Measurements from ENCODE around the gene WRNIP1. TPM values are rescaled to one million over a fixed set of nuclear protein-coding genes. Genes with fewer than 3 reads are reported as not detected.

The WRNIP1 gene
- total RNA-seq, 8 experiments from 2014 or later, result 37.7 to 61.2 (median 42.9) TPM

GRCh38 chr6:2784930-2785329, 19.7 kb downstream of the WRNIP1 start:
- no peak for ATAC-seq (replicated peaks in 6 of 8)
- Histone ChIP-seq H3K4me3 (no peak overlapping the region), H3K27ac (no peak overlapping the region), H3K4me1 (replicated peaks in 1 of 2) (peaks cover 0 to 4% of the 10 kb centered on the region in 2 donors)
- 83 to 100% (median 100%) methylated on average over 1 to 3 of the region's 7 CpGs; no CpG with 5 or more reads in 3 of the 10 experiments for WGBS, 10 experiments
- in situ Hi-C loops (cut with MboI; ENCODE audit: low pct_unique_long_range_greater_than_20kb in 2 of 9, low sequenced_read_pairs in 9 of 9, unreplicated experiment in 9 of 9), result no loop called here

GRCh38 chr6:2786269-2786668, 21.1 kb downstream of the WRNIP1 start:
- H3K4me3 ChIP-seq, result no peak overlapping the region
- H3K27ac ChIP-seq, result no peak overlapping the region
- in situ Hi-C loops (cut with MboI; ENCODE audit: low pct_unique_long_range_greater_than_20kb in 2 of 9, low sequenced_read_pairs in 9 of 9, unreplicated experiment in 9 of 9), result no loop called here
- WGBS, 10 experiments, result 43 to 100% (median 86%) methylated on average over 1 to 4 of the region's 4 CpGs; no CpG with 5 or more reads in 1 of the 10 experiments
- ATAC-seq (replicated peaks in 6 of 8), result no peak
- H3K4me1 ChIP-seq (replicated peaks in 1 of 2), result peaks cover 0 to 4% of the 10 kb centered on the region in 2 donors

GRCh38 chr6:2790588-2791449, 25.6 kb downstream of the WRNIP1 start:
- Histone ChIP-seq H3K4me3 (no peak overlapping the region), H3K27ac (no peak overlapping the region), H3K4me1 (replicated peaks in 1 of 2) (peaks cover 0 to 5% of the 10 kb centered on the region in 2 donors)
- ATAC-seq (replicated peaks in 6 of 8), result peak; percentile 70 to 90 (median 82)
- in situ Hi-C loops (cut with MboI; ENCODE audit: low pct_unique_long_range_greater_than_20kb in 2 of 9, low sequenced_read_pairs in 9 of 9, unreplicated experiment in 9 of 9), result no loop called here
- 13 to 76% (median 60%) methylated on average over 3 to 11 of the region's 11 CpGs for WGBS, 10 experiments

DNA sequence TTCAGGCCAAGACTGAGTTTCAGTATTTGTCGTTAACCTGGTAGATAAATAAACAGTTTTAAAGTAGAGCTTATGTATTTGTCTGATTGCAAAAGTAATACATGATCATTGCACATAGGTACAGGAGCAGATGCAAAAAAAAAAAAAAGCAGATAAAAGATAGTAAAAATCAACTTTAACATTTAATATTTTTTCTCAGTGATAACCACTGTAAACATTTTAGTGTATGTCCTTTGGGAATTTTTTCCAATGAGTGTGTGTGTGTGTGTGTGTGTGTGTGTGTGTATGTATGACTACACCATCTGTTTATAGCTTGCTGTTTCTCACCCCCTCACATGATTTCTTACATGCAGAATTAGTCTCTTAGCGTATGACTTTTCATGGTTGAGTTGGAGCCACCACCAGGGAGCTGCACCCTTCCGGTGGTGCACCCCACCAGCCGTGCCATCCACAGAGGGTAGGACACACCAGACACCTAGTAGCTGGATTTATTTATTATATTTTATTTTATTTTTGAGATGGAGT, 26.3 kb downstream of the WRNIP1 start:
- Histone ChIP-seq H3K4me1 (replicated peaks in 1 of 2) (peaks cover 0 to 5% of the 10 kb centered on the region in 2 donors), H3K4me3 (no peak overlapping the region), H3K27ac (no peak overlapping the region)
- in situ Hi-C loops (cut with MboI; ENCODE audit: low pct_unique_long_range_greater_than_20kb in 2 of 9, low sequenced_read_pairs in 9 of 9, unreplicated experiment in 9 of 9), result no loop called here
- 0 to 100% (median 29%) methylated on average over 1 to 4 of the region's 4 CpGs; no CpG with 5 or more reads in 3 of the 10 experiments for WGBS, 10 experiments
- peak in 2 of 8 experiments; percentile 20 to 54 for ATAC-seq (replicated peaks in 6 of 8)

DNA sequence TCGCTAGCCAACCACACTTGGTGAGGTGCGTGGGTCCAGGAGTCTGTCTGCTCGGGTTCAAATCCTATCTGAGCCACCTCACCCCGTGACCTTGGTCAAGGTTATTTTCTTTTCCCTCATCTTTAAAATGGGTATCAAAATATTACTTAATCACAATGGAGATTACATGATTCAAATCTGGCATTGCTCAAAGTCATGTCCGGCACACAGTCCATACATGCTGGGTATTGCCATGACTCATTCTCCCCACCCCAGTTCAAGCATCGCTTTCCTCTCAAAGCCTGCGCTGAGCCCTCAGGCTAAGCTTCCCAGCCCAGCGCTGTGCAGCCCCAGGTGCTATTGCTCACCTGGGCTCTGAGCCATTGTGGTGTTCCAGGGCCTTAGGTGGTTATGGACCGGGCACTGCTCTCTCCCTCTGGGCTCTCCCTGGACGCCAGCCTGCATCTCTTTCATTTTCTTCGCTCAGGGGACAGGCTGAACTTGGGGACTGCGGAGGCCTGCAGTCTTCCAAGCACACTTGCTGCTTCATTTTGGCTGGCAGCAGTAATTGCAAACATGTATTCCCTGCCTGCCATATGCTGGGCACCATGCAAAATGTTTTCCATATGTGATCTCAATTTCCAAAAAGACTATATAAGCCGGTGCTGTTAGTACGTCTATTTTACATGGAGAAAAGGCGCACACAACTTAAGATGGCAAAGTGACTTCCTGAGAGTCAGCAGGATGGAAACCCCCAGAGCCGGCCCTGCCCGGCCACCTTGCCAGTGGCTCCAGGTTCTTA, 27.3 kb downstream of the WRNIP1 start:
- no peak for ATAC-seq (replicated peaks in 6 of 8)
- WGBS, 10 experiments, result 53 to 100% (median 90%) methylated on average over 1 to 13 of the region's 17 CpGs; no CpG with 5 or more reads in 1 of the 10 experiments
- in situ Hi-C loops (cut with MboI; ENCODE audit: low pct_unique_long_range_greater_than_20kb in 2 of 9, low sequenced_read_pairs in 9 of 9, unreplicated experiment in 9 of 9), result no loop called here
- H3K4me3 ChIP-seq, result no peak overlapping the region
- H3K4me1 ChIP-seq (replicated peaks in 1 of 2), result peaks cover 0 to 7% of the 10 kb centered on the region in 2 donors
- no peak overlapping the region for H3K27ac ChIP-seq

- 0 to 100% (median 80%) methylated on average over 1 to 8 of the region's 9 CpGs; no CpG with 5 or more reads in 1 of the 10 experiments for WGBS, 10 experiments
- H3K4me1 ChIP-seq (replicated peaks in 1 of 2), result peaks cover 2 to 19% of the 10 kb centered on the region in 2 donors
- peak in 4 of 8 experiments; percentile 5 to 62 (median 28) for ATAC-seq (replicated peaks in 6 of 8)
- H3K27ac ChIP-seq, result no peak overlapping the region
- H3K4me3 ChIP-seq, result no peak overlapping the region
- in situ Hi-C loops (cut with MboI; ENCODE audit: low pct_unique_long_range_greater_than_20kb in 2 of 9, low sequenced_read_pairs in 9 of 9, unreplicated experiment in 9 of 9), result no loop called here
Measured at GRCh38 chr6:2793534-2794151, 28.4 kb downstream of the WRNIP1 start.

- Histone ChIP-seq H3K27ac (no peak overlapping the region), H3K4me1 (replicated peaks in 1 of 2) (peaks cover 2 to 21% of the 10 kb centered on the region in 2 donors), H3K4me3 (no peak overlapping the region)
- 0 to 100% (median 88%) methylated on average over 1 to 5 of the region's 5 CpGs; no CpG with 5 or more reads in 2 of the 10 experiments for WGBS, 10 experiments
- in situ Hi-C loops (cut with MboI; ENCODE audit: low pct_unique_long_range_greater_than_20kb in 2 of 9, low sequenced_read_pairs in 9 of 9, unreplicated experiment in 9 of 9), result no loop called here
- peak in 2 of 8 experiments; percentile 3 to 4 for ATAC-seq (replicated peaks in 6 of 8)
Measured at GRCh38 chr6:2794171-2794730, 29.1 kb downstream of the WRNIP1 start.

- Histone ChIP-seq H3K27ac (no peak overlapping the region), H3K4me1 (replicated peaks in 1 of 2) (peaks cover 2 to 21% of the 10 kb centered on the region in 2 donors), H3K4me3 (no peak overlapping the region)
- ATAC-seq (replicated peaks in 6 of 8), result no peak
- in situ Hi-C loops (cut with MboI; ENCODE audit: low pct_unique_long_range_greater_than_20kb in 2 of 9, low sequenced_read_pairs in 9 of 9, unreplicated experiment in 9 of 9), result no loop called here
- 50 to 100% (median 97%) methylated on average over 1 to 2 of the region's 2 CpGs for WGBS, 10 experiments
Measured at GRCh38 chr6:2795162-2795561, 30.0 kb downstream of the WRNIP1 start.

GRCh38 chr6:2795956-2796355, 30.8 kb downstream of the WRNIP1 start:
- H3K27ac ChIP-seq, result no peak overlapping the region
- H3K4me1 ChIP-seq (replicated peaks in 1 of 2), result peaks cover 2 to 21% of the 10 kb centered on the region in 2 donors
- WGBS, 10 experiments, result 83 to 100% (median 95%) methylated on average over 2 to 10 of the region's 16 CpGs; no CpG with 5 or more reads in 4 of the 10 experiments
- H3K4me3 ChIP-seq, result no peak overlapping the region
- ATAC-seq (replicated peaks in 6 of 8), result no peak
- in situ Hi-C loops (cut with MboI; ENCODE audit: low pct_unique_long_range_greater_than_20kb in 2 of 9, low sequenced_read_pairs in 9 of 9, unreplicated experiment in 9 of 9), result no loop called here

- Histone ChIP-seq H3K4me1 (replicated peaks in 1 of 2) (peaks cover 2 to 21% of the 10 kb centered on the region in 2 donors), H3K27ac (no peak overlapping the region), H3K4me3 (no peak overlapping the region)
- ATAC-seq (replicated peaks in 6 of 8), result no peak
- WGBS, 10 experiments, result 67 to 100% (median 100%) methylated on average over 1 of the region's 6 CpGs; no CpG with 5 or more reads in 5 of the 10 experiments
- in situ Hi-C loops (cut with MboI; ENCODE audit: low pct_unique_long_range_greater_than_20kb in 2 of 9, low sequenced_read_pairs in 9 of 9, unreplicated experiment in 9 of 9), result no loop called here
Measured at GRCh38 chr6:2796861-2797260, 31.7 kb downstream of the WRNIP1 start.

- in situ Hi-C loops (cut with MboI; ENCODE audit: low pct_unique_long_range_greater_than_20kb in 2 of 9, low sequenced_read_pairs in 9 of 9, unreplicated experiment in 9 of 9), result no loop called here
- H3K4me3 ChIP-seq, result no peak overlapping the region
- ATAC-seq (replicated peaks in 6 of 8), result peak in 7 of 8 experiments; percentile 18 to 67 (median 37)
- H3K27ac ChIP-seq, result no peak overlapping the region
- WGBS, 10 experiments, result 0 to 80% (median 58%) methylated on average over 1 to 2 of the region's 3 CpGs; no CpG with 5 or more reads in 6 of the 10 experiments
- peaks cover 2 to 21% of the 10 kb centered on the region in 2 donors for H3K4me1 ChIP-seq (replicated peaks in 1 of 2)
Measured at GRCh38 chr6:2797564-2798031, 32.4 kb downstream of the WRNIP1 start.

DNA sequence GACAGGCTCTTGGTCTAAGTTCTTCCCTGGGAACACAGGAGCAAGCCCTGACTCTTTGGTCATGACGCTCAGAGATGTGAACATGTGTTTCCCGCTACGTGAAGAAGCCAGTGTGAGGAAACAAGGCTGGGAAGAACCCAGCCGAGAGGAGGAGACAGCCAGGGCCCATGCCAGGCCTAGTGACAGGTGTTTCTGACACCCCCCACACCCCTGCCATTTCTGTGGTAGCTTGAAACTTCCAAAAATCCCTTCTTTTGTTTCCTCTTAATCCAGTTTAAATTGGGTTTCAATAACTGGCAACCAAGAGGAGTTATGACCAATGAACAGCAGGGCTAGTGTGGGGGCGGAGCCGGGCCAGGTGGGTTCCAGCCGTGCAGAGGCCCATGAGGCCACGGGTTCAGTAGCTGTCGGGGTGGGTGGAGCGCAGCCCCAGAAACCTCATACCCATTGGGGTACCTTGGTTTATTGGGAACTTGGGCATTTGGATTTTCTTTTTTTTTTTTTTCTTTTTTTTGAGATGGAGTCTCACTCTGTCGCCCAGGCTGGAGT, 33.5 kb downstream of the WRNIP1 start:
- Histone ChIP-seq H3K4me1 (replicated peaks in 1 of 2) (peaks cover 2 to 17% of the 10 kb centered on the region in 2 donors), H3K27ac (no peak overlapping the region), H3K4me3 (no peak overlapping the region)
- in situ Hi-C loops (cut with MboI; ENCODE audit: low pct_unique_long_range_greater_than_20kb in 2 of 9, low sequenced_read_pairs in 9 of 9, unreplicated experiment in 9 of 9), result no loop called here
- ATAC-seq (replicated peaks in 6 of 8), result no peak
- whole genome bisulfite sequencing, 10 experiments, result 57 to 100% (median 87%) methylated on average over 1 to 10 of the region's 11 CpGs; no CpG with 5 or more reads in 2 of the 10 experiments
